HepG2 (cell line): ENCODE data around the gene TLDC2. TPM values are rescaled to one million over a fixed set of nuclear protein-coding genes. Genes with fewer than 3 reads are reported as not detected.

Experiments
- AHR ChIP-seq: IDR thresholded peaks from 2 replicates; pipeline ENCODE4 v1.6.1; 2018; ENCODE audit warnings: missing genetic modification reagents, missing compliant biosample characterization
- ARNTL ChIP-seq: sonication (generic); formaldehyde crosslinking; IDR thresholded peaks from 2 replicates; pipeline ENCODE4 v1.4.0; 2020; ENCODE audit warnings: mild to moderate bottlenecking, missing genetic modification reagents
- CENPX ChIP-seq: sonication (generic); formaldehyde crosslinking; IDR thresholded peaks from 2 replicates; pipeline ENCODE4 v1.9.0; 2021; ENCODE audit warnings: mild to moderate bottlenecking, missing genetic modification reagents, moderate library complexity
- DDIT3 ChIP-seq: sonication (generic); formaldehyde crosslinking; IDR thresholded peaks from 2 replicates; pipeline ENCODE4 v1.4.0; 2020; ENCODE audit warnings: mild to moderate bottlenecking, missing genetic modification reagents
- FOXA3 ChIP-seq: IDR thresholded peaks from 2 replicates; pipeline ENCODE4 v1.6.1; 2016; ENCODE audit warnings: missing genetic modification reagents, missing compliant biosample characterization
- MAZ ChIP-seq, 2 experiments: sonication (generic) in 1 of 2; formaldehyde crosslinking in 1 of 2; IDR thresholded peaks; 2 replicates each; pipeline versions ENCODE4 v1.5.0 to v1.6.1; 2012 to 2020; ENCODE audit warnings: low read depth in 2 of 2, mild to moderate bottlenecking in 2 of 2, borderline replicate concordance in 1 of 2, improper control_type of control experiment in 1 of 2, low read length in 1 of 2, missing genetic modification reagents in 1 of 2, moderate library complexity in 1 of 2
- NONO ChIP-seq, 2 experiments: fragments of 450-650 bp in 1 of 2; sonication (generic) in 1 of 2; formaldehyde crosslinking in 1 of 2; IDR thresholded peaks in 1 of 2; conservative IDR thresholded peaks in 1 of 2; 2 replicates each; pipeline versions ENCODE4 v1.6.1 to v1.8.0; 2017 to 2022; ENCODE audit warnings: mild to moderate bottlenecking in 1 of 2, missing genetic modification reagents in 1 of 2, moderate library complexity in 1 of 2
- NR2F6 ChIP-seq, 2 experiments: IDR thresholded peaks; 2 replicates each; pipeline ENCODE4 v1.6.1; 2016; ENCODE audit warnings: antibody characterized with exemption in 1 of 2, mild to moderate bottlenecking in 1 of 2
- SATB2 ChIP-seq: sonication (generic); formaldehyde crosslinking; IDR thresholded peaks from 2 replicates; pipeline ENCODE4 v1.5.0; 2020; ENCODE audit warnings: missing genetic modification reagents
- THAP8 ChIP-seq: sonication (generic); formaldehyde crosslinking; IDR thresholded peaks from 2 replicates; pipeline ENCODE4 v1.5.1; 2020; ENCODE audit warnings: missing genetic modification reagents, mild to moderate bottlenecking, borderline replicate concordance
- YEATS2 ChIP-seq: sonication (generic); formaldehyde crosslinking; IDR thresholded peaks from 2 replicates; pipeline ENCODE4 v1.4.0; 2020; ENCODE audit warnings: missing genetic modification reagents, borderline replicate concordance
- ZBTB3 ChIP-seq: sonication (generic); formaldehyde crosslinking; IDR thresholded peaks from 2 replicates; pipeline ENCODE4 v1.4.0; 2020; ENCODE audit warnings: low read depth, mild to moderate bottlenecking, moderate library complexity, missing genetic modification reagents, borderline replicate concordance
- ZNF234 ChIP-seq: sonication (generic); formaldehyde crosslinking; conservative IDR thresholded peaks from 2 replicates; pipeline ENCODE4 v1.5.1; 2020; ENCODE audit warnings: mild to moderate bottlenecking, missing genetic modification reagents
- ZNF646 ChIP-seq: sonication (generic); formaldehyde crosslinking; IDR thresholded peaks from 2 replicates; pipeline ENCODE4 v1.9.0; 2021; ENCODE audit warnings: mild to moderate bottlenecking, missing genetic modification reagents
- ZSCAN30 ChIP-seq: sonication (generic); formaldehyde crosslinking; IDR thresholded peaks from 2 replicates; pipeline ENCODE4 v1.5.0; 2020; ENCODE audit warnings: mild to moderate bottlenecking, missing genetic modification reagents
- polyA plus RNA-seq, 8 experiments: library from polyadenylated mRNA; depleted of rRNA in 3 of 8; stranded (reverse) in 7 of 8; unstranded in 1 of 8; fragments of >200 nt; fragmentation: Illumina TruSeq in 4 of 8; extraction: Trizol in 4 of 8; gene quantifications; 2 replicates each; pipeline versions ENCODE4 v1.2.1 to v1.2.3, GENCODE V29; 2011 to 2016; ENCODE audit warnings: low read depth in 4 of 8, missing spikeins in 1 of 8, mixed read lengths in 1 of 8; ENCODE audit not compliant: insufficient read depth in 1 of 8
- total RNA-seq, 5 experiments: library from RNA; depleted of rRNA; stranded (reverse); fragments of >200 nt; fragmentation: Illumina TruSeq; extraction: Trizol; gene quantifications; 2 replicates each; pipeline ENCODE4 v1.2.3, GENCODE V29; 2016; ENCODE audit warnings: low read depth in 1 of 5
- TF ChIP-seq, protein P1 (sequence below): sonication (generic); formaldehyde crosslinking; IDR thresholded peaks from 2 replicates; pipeline ENCODE4 v1.4.0; 2020; ENCODE audit warnings: missing genetic modification reagents, borderline replicate concordance
- TF ChIP-seq, protein P2 (sequence below): sonication (generic); formaldehyde crosslinking; IDR thresholded peaks from 2 replicates; pipeline ENCODE4 v1.5.0; 2020; ENCODE audit warnings: missing genetic modification reagents

Gene TLDC2
- total and polyA plus RNA-seq, 2 of the 13 experiments (the other 11 are each of a cell fraction or from before 2014, with no cell fraction given), result 1.5 to 1.6 TPM

- peak; percentile 32; the same call in 1 of the 2 replicates for TF ChIP-seq YEATS2 (CRISPR knock-in tag)
- no peak for TF ChIP-seq ZNF234 (CRISPR knock-in tag)
- no peak for TF ChIP-seq MAZ (IDR thresholded peaks at IDR 0.05; ENCODE audit: borderline replicate concordance, low read depth, low read length)
- TF ChIP-seq MAZ (CRISPR knock-in tag; IDR thresholded peaks at IDR 0.05; ENCODE audit: low read depth), result peak; percentile 71
- TF ChIP-seq, protein P1, sequence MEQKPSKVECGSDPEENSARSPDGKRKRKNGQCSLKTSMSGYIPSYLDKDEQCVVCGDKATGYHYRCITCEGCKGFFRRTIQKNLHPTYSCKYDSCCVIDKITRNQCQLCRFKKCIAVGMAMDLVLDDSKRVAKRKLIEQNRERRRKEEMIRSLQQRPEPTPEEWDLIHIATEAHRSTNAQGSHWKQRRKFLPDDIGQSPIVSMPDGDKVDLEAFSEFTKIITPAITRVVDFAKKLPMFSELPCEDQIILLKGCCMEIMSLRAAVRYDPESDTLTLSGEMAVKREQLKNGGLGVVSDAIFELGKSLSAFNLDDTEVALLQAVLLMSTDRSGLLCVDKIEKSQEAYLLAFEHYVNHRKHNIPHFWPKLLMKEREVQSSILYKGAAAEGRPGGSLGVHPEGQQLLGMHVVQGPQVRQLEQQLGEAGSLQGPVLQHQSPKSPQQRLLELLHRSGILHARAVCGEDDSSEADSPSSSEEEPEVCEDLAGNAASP (CRISPR knock-in tag), result peak; percentile 68; the same call in 1 of the 2 replicates
- no peak for TF ChIP-seq NONO (IDR thresholded peaks at IDR 0.05)
- TF ChIP-seq NONO (CRISPR knock-in tag; conservative IDR thresholded peaks at IDR 0.05), result peak; percentile 18
- TF ChIP-seq, protein P2, sequence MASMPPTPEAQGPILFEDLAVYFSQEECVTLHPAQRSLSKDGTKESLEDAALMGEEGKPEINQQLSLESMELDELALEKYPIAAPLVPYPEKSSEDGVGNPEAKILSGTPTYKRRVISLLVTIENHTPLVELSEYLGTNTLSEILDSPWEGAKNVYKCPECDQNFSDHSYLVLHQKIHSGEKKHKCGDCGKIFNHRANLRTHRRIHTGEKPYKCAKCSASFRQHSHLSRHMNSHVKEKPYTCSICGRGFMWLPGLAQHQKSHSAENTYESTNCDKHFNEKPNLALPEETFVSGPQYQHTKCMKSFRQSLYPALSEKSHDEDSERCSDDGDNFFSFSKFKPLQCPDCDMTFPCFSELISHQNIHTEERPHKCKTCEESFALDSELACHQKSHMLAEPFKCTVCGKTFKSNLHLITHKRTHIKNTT (CRISPR knock-in tag), result no peak
- TF ChIP-seq SATB2 (CRISPR knock-in tag), result no peak
- TF ChIP-seq THAP8, result no peak
- TF ChIP-seq CENPX (CRISPR knock-in tag), result no peak
- peak; percentile 20; the same call in 1 of the 2 replicates for TF ChIP-seq AHR (CRISPR knock-in tag)
- TF ChIP-seq DDIT3 (CRISPR knock-in tag), result no peak
- no peak for TF ChIP-seq ZBTB3
- TF ChIP-seq NR2F6 (IDR thresholded peaks at IDR 0.05), result peak; percentile 72
- peak; percentile 85 for TF ChIP-seq NR2F6 (CRISPR knock-in tag; IDR thresholded peaks at IDR 0.05)
- TF ChIP-seq ZSCAN30 (CRISPR knock-in tag), result no peak
- peak; percentile 66; the same call in 1 of the 2 replicates for TF ChIP-seq FOXA3 (CRISPR knock-in tag)
- TF ChIP-seq ZNF646 (CRISPR knock-in tag), result no peak
- 0 out of 2 replicates have a peak, but pooled peaks have one; percentile 22 for TF ChIP-seq ARNTL (CRISPR knock-in tag)
Observed at GRCh38 chr20:36871640-36872570, 4.0 kb upstream of the TLDC2 start (continued).
